Activated CD8-positive, alpha-beta memory T cell treated with anti-CD3 and anti-CD28 coated beads for 1 hour (primary cell): ENCODE measurements around the gene SMARCC1.

Source experiments
- DNase-seq, 2 donors: peaks; one replicate each; pipeline ENCODE4 v3.0.0-alpha.2; 2020; ENCODE audit warnings: low read depth in 1 of 2; ENCODE audit errors: extremely low read depth in 1 of 2

Gene SMARCC1

GRCh38 chr3:47592066-47592795 lies 189.5 kb downstream of the SMARCC1 start:
- no peak for DNase-seq

- no peak for DNase-seq
Observed at GRCh38 chr3:47590216-47590615, 191.5 kb downstream of the SMARCC1 start.

- DNase-seq = no peak
Observed at GRCh38 chr3:47588587-47588986, 193.1 kb downstream of the SMARCC1 start.

- no peak for DNase-seq
Observed at GRCh38 chr3:47588053-47588452, 193.6 kb downstream of the SMARCC1 start.

- no peak for DNase-seq
Observed at GRCh38 chr3:47586746-47587145, 194.9 kb downstream of the SMARCC1 start.

GRCh38 chr3:47583320-47584075 lies 198.2 kb downstream of the SMARCC1 start:
- DNase-seq = no peak

GRCh38 chr3:47581835-47582234 lies 199.9 kb downstream of the SMARCC1 start:
- DNase-seq = no peak

- no peak for DNase-seq
Observed at GRCh38 chr3:47581422-47581821, 200.3 kb downstream of the SMARCC1 start.

GRCh38 chr3:47580481-47580880 lies 201.2 kb downstream of the SMARCC1 start:
- DNase-seq = no peak

GRCh38 chr3:47579875-47580274 lies 201.8 kb downstream of the SMARCC1 start:
- no peak for DNase-seq

- DNase-seq = no peak
Observed at GRCh38 chr3:47578691-47579632, 202.7 kb downstream of the SMARCC1 start, which contains the start of gene CSPG5. CSPG5 (minus strand) TSS chr3:47578865; CDS start chr3:47578693, 172 bp downstream.

GRCh38 chr3:47578119-47578632 lies 203.5 kb downstream of the SMARCC1 start:
- DNase-seq = no peak

GRCh38 chr3:47577583-47578118 lies 204.0 kb downstream of the SMARCC1 start:
- no peak for DNase-seq

- DNase-seq = no peak
Observed at GRCh38 chr3:47573190-47574172, 208.2 kb downstream of the SMARCC1 start.

- no peak for DNase-seq
Observed at GRCh38 chr3:47571391-47572175, 210.1 kb downstream of the SMARCC1 start.

- DNase-seq = no peak
Observed at GRCh38 chr3:47568901-47569300, 212.8 kb downstream of the SMARCC1 start.

GRCh38 chr3:47567149-47567548 lies 214.5 kb downstream of the SMARCC1 start:
- DNase-seq = no peak

GRCh38 chr3:47566667-47567066 lies 215.0 kb downstream of the SMARCC1 start:
- no peak for DNase-seq
